Gastrocnemius medialis (tissue), 4 donors: Measurements from ENCODE around the gene TMEM107.

Experiments
- POLR2A ChIP-seq, 2 donors: fragments of 450-650 bp; IDR thresholded peaks; one replicate each; pipeline ENCODE4 v1.6.1; 2017; ENCODE audit warnings: antibody characterized with exemption in 2 of 2, mild to moderate bottlenecking in 2 of 2, moderate library complexity in 2 of 2
- TF ChIP-seq, protein P1 (sequence below), 5 experiments: fragments of 450-650 bp in 3 of 5; fragments of 200-600 bp in 2 of 5; sonication (generic) in 2 of 5; IDR thresholded peaks in 4 of 5; conservative IDR thresholded peaks in 1 of 5; 1 replicate in 4 of 5; 2 replicates in 1 of 5; pipeline ENCODE4 v1.5.1; 2016 to 2019; ENCODE audit warnings: antibody characterized with exemption in 5 of 5, mild to moderate bottlenecking in 3 of 5, moderate library complexity in 3 of 5

DNA sequence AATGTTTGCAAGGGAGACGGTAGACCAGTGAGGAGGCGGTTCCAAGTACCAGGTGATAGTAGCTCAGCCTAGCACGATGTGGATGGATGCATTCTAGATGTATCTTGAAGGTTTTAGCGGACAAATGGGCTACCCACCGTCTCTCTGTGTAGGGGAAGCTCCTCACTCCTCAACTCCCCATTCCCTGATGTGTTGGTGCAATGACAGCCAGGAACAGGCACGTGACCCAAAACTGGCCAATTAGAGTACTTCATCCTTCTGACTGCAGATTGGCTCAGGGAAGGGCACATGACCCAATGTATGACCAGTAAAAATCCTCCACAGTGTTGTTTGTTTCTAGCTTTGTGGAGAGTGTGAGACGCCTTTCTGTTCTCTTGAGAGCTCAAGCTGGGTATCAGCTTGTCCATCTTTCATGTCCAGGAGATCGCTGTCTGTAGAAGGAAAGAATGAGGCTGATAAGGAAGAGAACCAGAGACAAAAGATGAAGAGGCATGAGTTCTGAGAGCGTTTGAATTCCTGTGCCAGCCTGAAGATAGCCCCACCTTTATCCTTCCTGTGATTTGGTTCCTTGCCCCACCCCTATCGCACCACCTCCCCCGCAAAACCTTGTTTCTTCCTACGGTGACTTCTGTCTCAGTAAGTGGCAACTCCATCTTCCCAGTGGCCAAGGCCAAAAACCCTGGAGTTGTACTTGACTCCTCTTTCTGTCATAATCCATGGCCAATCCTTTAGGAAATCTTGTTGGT lies 16.1 kb upstream of the TMEM107 start:
- TF ChIP-seq, protein P1, sequence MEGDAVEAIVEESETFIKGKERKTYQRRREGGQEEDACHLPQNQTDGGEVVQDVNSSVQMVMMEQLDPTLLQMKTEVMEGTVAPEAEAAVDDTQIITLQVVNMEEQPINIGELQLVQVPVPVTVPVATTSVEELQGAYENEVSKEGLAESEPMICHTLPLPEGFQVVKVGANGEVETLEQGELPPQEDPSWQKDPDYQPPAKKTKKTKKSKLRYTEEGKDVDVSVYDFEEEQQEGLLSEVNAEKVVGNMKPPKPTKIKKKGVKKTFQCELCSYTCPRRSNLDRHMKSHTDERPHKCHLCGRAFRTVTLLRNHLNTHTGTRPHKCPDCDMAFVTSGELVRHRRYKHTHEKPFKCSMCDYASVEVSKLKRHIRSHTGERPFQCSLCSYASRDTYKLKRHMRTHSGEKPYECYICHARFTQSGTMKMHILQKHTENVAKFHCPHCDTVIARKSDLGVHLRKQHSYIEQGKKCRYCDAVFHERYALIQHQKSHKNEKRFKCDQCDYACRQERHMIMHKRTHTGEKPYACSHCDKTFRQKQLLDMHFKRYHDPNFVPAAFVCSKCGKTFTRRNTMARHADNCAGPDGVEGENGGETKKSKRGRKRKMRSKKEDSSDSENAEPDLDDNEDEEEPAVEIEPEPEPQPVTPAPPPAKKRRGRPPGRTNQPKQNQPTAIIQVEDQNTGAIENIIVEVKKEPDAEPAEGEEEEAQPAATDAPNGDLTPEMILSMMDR (IDR thresholded peaks at IDR 0.05 in 4 of 5, conservative IDR thresholded peaks at IDR 0.05 in 1 of 5), result no peak
- TF ChIP-seq POLR2A (IDR thresholded peaks at IDR 0.05), result peak; percentile 73 to 86
